HCT116 (cell line): ENCODE data around the gene SPIRE1.

Source experiments
- ATF3 ChIP-seq: IDR thresholded peaks from 2 replicates; pipeline ENCODE4 v1.6.1; 2012
- CEBPB ChIP-seq: IDR thresholded peaks from 2 replicates; pipeline ENCODE4 v1.6.1; 2012; ENCODE audit warnings: low read depth
- CTCF ChIP-seq, 3 experiments: fragments of 200-600 bp in 1 of 3; sonication (generic) in 1 of 3; IDR thresholded peaks in 2 of 3; conservative IDR thresholded peaks in 1 of 3; 2 replicates each; pipeline ENCODE4 v1.5.1; 2012 to 2017; ENCODE audit warnings: low read depth in 2 of 3, low read length in 2 of 3, antibody characterized with exemption in 1 of 3, borderline replicate concordance in 1 of 3, control low read depth in 1 of 3, mild to moderate bottlenecking in 1 of 3, mixed read lengths in 1 of 3, mixed run types in 1 of 3, moderate library complexity in 1 of 3; ENCODE audit not compliant: insufficient read depth in 1 of 3
- EZH2 ChIP-seq: fragments of 200-600 bp; sonication (generic); IDR thresholded peaks from 2 replicates; pipeline ENCODE4 v1.6.1; 2017; ENCODE audit warnings: antibody characterized with exemption, mixed run types
- EZH2phosphoT487 ChIP-seq: fragments of 200-600 bp; IDR thresholded peaks from 2 replicates; pipeline ENCODE4 v1.6.1; 2018; ENCODE audit warnings: antibody characterized with exemption, borderline replicate concordance
- MAX ChIP-seq: IDR thresholded peaks from 2 replicates; pipeline ENCODE4 v1.6.1; 2012
- POLR2A ChIP-seq: IDR thresholded peaks from 2 replicates; pipeline ENCODE4 v1.7.0; 2011; ENCODE audit warnings: borderline replicate concordance; ENCODE audit not compliant: insufficient read depth, insufficient read length; ENCODE audit errors: extremely low read depth
- POLR2AphosphoS5 ChIP-seq: IDR thresholded peaks from 2 replicates; pipeline ENCODE4 v1.6.1; 2011; ENCODE audit warnings: mild to moderate bottlenecking, low read depth, low read length, moderate library complexity
- RAD21 ChIP-seq: IDR thresholded peaks from 2 replicates; pipeline ENCODE4 v1.6.1; 2012; ENCODE audit warnings: low read depth, mild to moderate bottlenecking
- SP1 ChIP-seq: IDR thresholded peaks from 2 replicates; pipeline ENCODE4 v1.6.1; 2012; ENCODE audit warnings: low read depth
- ZBTB33 ChIP-seq: IDR thresholded peaks from 2 replicates; pipeline ENCODE4 v1.6.1; 2011; ENCODE audit warnings: mild to moderate bottlenecking, low read length, moderate library complexity; ENCODE audit not compliant: insufficient replicate concordance; ENCODE audit errors: extremely low read depth
- ZFX ChIP-seq: fragments of 450-650 bp; IDR thresholded peaks from 2 replicates; pipeline ENCODE4 v1.6.1; 2017
- ZNF274 ChIP-seq: fragments of 200-500 bp; sonication (Bioruptor generic); IDR thresholded peaks from 2 replicates; pipeline ENCODE4 v1.6.1; 2014; ENCODE audit warnings: mild to moderate bottlenecking, low read depth, low read length, inconsistent platforms
- TF ChIP-seq, protein P1 (sequence below): IDR thresholded peaks from 2 replicates; pipeline ENCODE4 v1.6.1; 2012; ENCODE audit warnings: low read depth

DNA sequence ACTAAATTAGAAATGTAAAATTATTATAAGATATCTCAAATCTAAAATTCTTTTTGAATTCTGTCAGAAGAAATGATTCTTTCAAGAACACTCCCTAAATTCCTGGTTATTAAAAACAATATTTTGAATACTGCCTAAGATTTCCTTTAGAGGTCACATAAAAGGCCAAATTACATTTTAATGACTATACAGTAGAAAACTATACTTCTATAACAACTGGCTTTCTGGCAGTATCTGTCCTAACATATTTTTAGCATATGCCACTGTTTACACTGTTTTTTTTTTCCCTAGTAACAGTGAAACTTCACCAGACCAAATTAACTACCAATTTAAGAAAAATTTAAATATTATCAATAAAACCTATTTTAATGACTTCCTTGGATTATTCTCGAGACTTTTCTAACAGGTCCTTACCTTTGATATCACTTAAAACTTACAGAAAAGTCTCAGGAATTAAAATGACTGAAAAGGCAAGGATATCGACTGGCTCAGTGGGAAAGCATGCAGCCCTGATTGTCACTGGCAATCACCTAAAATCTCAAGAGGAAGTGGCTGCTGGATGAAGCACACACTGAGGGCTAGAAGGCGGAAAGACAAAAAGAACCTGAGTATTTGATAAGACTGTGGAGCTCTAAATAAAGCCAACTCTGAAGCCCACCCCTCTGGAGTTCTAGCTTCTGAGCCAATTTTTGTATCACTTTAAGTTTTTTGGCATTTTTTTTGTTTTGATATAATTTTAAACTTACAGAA is 59.6 kb downstream of the SPIRE1 start:
- TF ChIP-seq SP1: no peak
- no peak for TF ChIP-seq ATF3
- no peak for TF ChIP-seq POLR2A
- no peak for TF ChIP-seq CTCF (IDR thresholded peaks at IDR 0.05 in 2 of 3, conservative IDR thresholded peaks at IDR 0.05 in 1 of 3; ENCODE audit: borderline replicate concordance in 1 of 3, insufficient read depth in 1 of 3, low read depth in 2 of 3, low read length in 2 of 3)
- TF ChIP-seq POLR2AphosphoS5: no peak
- no peak for TF ChIP-seq RAD21
- no peak for TF ChIP-seq CEBPB
- TF ChIP-seq ZBTB33: no peak
- TF ChIP-seq EZH2: no peak
- TF ChIP-seq ZNF274: no peak
- no peak for TF ChIP-seq MAX
- no peak for TF ChIP-seq EZH2phosphoT487
- no peak for TF ChIP-seq ZFX
- TF ChIP-seq, protein P1, sequence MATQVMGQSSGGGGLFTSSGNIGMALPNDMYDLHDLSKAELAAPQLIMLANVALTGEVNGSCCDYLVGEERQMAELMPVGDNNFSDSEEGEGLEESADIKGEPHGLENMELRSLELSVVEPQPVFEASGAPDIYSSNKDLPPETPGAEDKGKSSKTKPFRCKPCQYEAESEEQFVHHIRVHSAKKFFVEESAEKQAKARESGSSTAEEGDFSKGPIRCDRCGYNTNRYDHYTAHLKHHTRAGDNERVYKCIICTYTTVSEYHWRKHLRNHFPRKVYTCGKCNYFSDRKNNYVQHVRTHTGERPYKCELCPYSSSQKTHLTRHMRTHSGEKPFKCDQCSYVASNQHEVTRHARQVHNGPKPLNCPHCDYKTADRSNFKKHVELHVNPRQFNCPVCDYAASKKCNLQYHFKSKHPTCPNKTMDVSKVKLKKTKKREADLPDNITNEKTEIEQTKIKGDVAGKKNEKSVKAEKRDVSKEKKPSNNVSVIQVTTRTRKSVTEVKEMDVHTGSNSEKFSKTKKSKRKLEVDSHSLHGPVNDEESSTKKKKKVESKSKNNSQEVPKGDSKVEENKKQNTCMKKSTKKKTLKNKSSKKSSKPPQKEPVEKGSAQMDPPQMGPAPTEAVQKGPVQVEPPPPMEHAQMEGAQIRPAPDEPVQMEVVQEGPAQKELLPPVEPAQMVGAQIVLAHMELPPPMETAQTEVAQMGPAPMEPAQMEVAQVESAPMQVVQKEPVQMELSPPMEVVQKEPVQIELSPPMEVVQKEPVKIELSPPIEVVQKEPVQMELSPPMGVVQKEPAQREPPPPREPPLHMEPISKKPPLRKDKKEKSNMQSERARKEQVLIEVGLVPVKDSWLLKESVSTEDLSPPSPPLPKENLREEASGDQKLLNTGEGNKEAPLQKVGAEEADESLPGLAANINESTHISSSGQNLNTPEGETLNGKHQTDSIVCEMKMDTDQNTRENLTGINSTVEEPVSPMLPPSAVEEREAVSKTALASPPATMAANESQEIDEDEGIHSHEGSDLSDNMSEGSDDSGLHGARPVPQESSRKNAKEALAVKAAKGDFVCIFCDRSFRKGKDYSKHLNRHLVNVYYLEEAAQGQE: no peak
